B cell (primary cell): ENCODE results near the gene BMPER. TPM values are rescaled to one million over a fixed set of nuclear protein-coding genes. Genes with fewer than 3 reads are reported as not detected.

Experiments
- ATAC-seq: fragments of 200-7000 bp; cut with Tn5 transposase; one replicate; pipeline ENCODE4 v1.10.0; 2021; ENCODE audit warnings: low read depth, mild to moderate bottlenecking, moderate number of reproducible peaks, moderate library complexity
- CTCF ChIA-PET: fragments of 350-600 bp; sonication (Branson Sonifier 250); formaldehyde crosslinking; loops from one replicate; lab custom pipeline; 2021; ENCODE audit warnings: antibody characterized with exemption, inconsistent platforms; lab: Charles Lee
- POLR2A ChIA-PET: fragments of 350-600 bp; sonication (Branson Sonifier 250); formaldehyde crosslinking; loops from one replicate; lab custom pipeline; 2021; ENCODE audit warnings: antibody characterized with exemption; lab: Charles Lee
- DNase-seq: peaks from one replicate; pipeline ENCODE4 v3.0.0; 2013
- H2AFZ ChIP-seq: 2 replicates; pipeline ENCODE4 v1.6.1; 2012; ENCODE audit warnings: mild to moderate bottlenecking, low read depth, low read length; ENCODE audit not compliant: insufficient read depth, poor library complexity, severe bottlenecking
- H3K27ac ChIP-seq, 2 donors: 1 replicate in 1 of 2; 2 replicates in 1 of 2; pipeline ENCODE4 v1.5.1; 2012 to 2013; ENCODE audit warnings: low read length in 2 of 2, mild to moderate bottlenecking in 2 of 2, moderate library complexity in 1 of 2
- H3K27me3 ChIP-seq, 4 experiments: fragments of 200-600 bp in 1 of 4; sonication (generic) in 1 of 4; replicated peaks in 1 of 4; 1 replicate in 2 of 4; 2 replicates in 2 of 4; pipeline versions ENCODE4 v1.6.1 to v1.7.0; 2013 to 2016; ENCODE audit warnings: low read length in 3 of 4, mild to moderate bottlenecking in 2 of 4, mixed read lengths in 1 of 4, moderate library complexity in 1 of 4; ENCODE audit not compliant: insufficient read depth in 4 of 4, control insufficient read depth in 3 of 4; ENCODE audit errors: control extremely low read depth in 1 of 4
- H3K36me3 ChIP-seq, 2 experiments: replicated peaks in 1 of 2; 1 replicate in 1 of 2; 2 replicates in 1 of 2; pipeline versions ENCODE4 v1.6.1 to v1.7.1; 2013; ENCODE audit warnings: low read length in 1 of 2; ENCODE audit not compliant: insufficient read depth in 2 of 2, control insufficient read depth in 1 of 2; ENCODE audit errors: control extremely low read depth in 1 of 2, extremely low read depth in 1 of 2
- H3K4me1 ChIP-seq, 2 donors: fragments of 200-600 bp in 1 of 2; sonication (generic) in 1 of 2; 1 replicate in 1 of 2; 2 replicates in 1 of 2; pipeline versions ENCODE4 v1.5.1 to v1.6.1; 2013 to 2017; ENCODE audit warnings: low read length in 2 of 2; ENCODE audit not compliant: control insufficient read depth in 2 of 2, insufficient read depth in 2 of 2
- H3K4me2 ChIP-seq: replicated peaks from 2 replicates; pipeline ENCODE3; 2012; ENCODE audit warnings: mild to moderate bottlenecking, low read depth, low read length; ENCODE audit not compliant: poor library complexity, severe bottlenecking
- H3K4me3 ChIP-seq, 5 experiments: fragments of 200-600 bp in 1 of 5; sonication (generic) in 1 of 5; 1 replicate in 3 of 5; 2 replicates in 2 of 5; pipeline versions ENCODE4 v1.5.1 to v1.7.0; 2011 to 2016; ENCODE audit warnings: low read length in 4 of 5, mild to moderate bottlenecking in 4 of 5, low read depth in 2 of 5, control low read depth in 1 of 5, moderate library complexity in 1 of 5; ENCODE audit not compliant: insufficient read depth in 1 of 5; ENCODE audit errors: control extremely low read depth in 1 of 5, extremely low read depth in 1 of 5
- H3K79me2 ChIP-seq: fragments of 200-600 bp; sonication (generic); one replicate; pipeline ENCODE4 v1.6.0; 2016; ENCODE audit warnings: low read length; ENCODE audit not compliant: control insufficient read depth, insufficient read depth
- H3K9ac ChIP-seq: fragments of 200-600 bp; sonication (generic); 2 replicates; pipeline ENCODE4 v1.6.1; 2017; ENCODE audit warnings: mild to moderate bottlenecking, low read length, moderate library complexity
- H3K9me3 ChIP-seq, 3 donors: one replicate each; pipeline versions ENCODE4 v1.6.1 to v1.7.1; 2013; ENCODE audit warnings: low read length in 2 of 3; ENCODE audit not compliant: control insufficient read depth in 2 of 3, insufficient read depth in 1 of 3; ENCODE audit errors: control extremely low read depth in 1 of 3
- H4K20me1 ChIP-seq: 2 replicates; pipeline ENCODE4 v1.6.0; 2012; ENCODE audit warnings: mild to moderate bottlenecking, low read length; ENCODE audit not compliant: insufficient read depth, control insufficient read depth, poor library complexity, severe bottlenecking
- H3K27ac Mint-ChIP-seq: one replicate; pipeline ENCODE4 v1.8.0; 2021; ENCODE audit warnings: mixed read lengths
- H3K27me3 Mint-ChIP-seq: one replicate; pipeline ENCODE4 v1.8.0; 2021; ENCODE audit warnings: mixed read lengths
- H3K4me1 Mint-ChIP-seq: one replicate; pipeline ENCODE4 v1.8.0; 2021; ENCODE audit warnings: mixed read lengths
- H3K4me3 Mint-ChIP-seq: one replicate; pipeline ENCODE4 v1.8.0; 2021; ENCODE audit warnings: mixed read lengths
- H3K9me3 Mint-ChIP-seq: one replicate; pipeline ENCODE4 v1.8.0; 2022; ENCODE audit warnings: mixed read lengths; ENCODE audit not compliant: insufficient read depth
- CTCF ChIP-seq: fragments of 200-600 bp; IDR thresholded peaks from one replicate; pipeline ENCODE4 v1.8.0; 2022; ENCODE audit warnings: antibody characterized with exemption, mild to moderate bottlenecking
- EZH2 ChIP-seq: IDR thresholded peaks from 2 replicates; pipeline ENCODE4 v1.6.1; 2012; ENCODE audit warnings: borderline replicate concordance, low read depth, mild to moderate bottlenecking, moderate library complexity, low read length; ENCODE audit not compliant: insufficient read depth, poor library complexity, severe bottlenecking
- WGBS: methylation state at CpG from one replicate; pipeline ENCODE4 v1.1.5; 2013; ENCODE audit warnings: missing lambda C conversion rate; ENCODE audit not compliant: insufficient coverage; 5-methylcytosine and 5-hydroxymethylcytosine counted together
- intact Hi-C: fragments of 100-400 bp; cut with micrococcal nuclease; formaldehyde crosslinking; loops from one replicate; pipeline ENCODE4 v1.10.0; 2022
- polyA plus RNA-seq: library from polyadenylated mRNA; depleted of rRNA; stranded (reverse); fragments of >200 nt; gene quantifications from 2 replicates; pipeline ENCODE4 v1.2.3, GENCODE V29; 2012
- total RNA-seq, 2 donors: library from RNA; stranded (reverse); fragments of 120-200 nt in 1 of 2; gene quantifications; 1 replicate in 1 of 2; 2 replicates in 1 of 2; pipeline versions ENCODE4 v1.2.3 to v1.2.4, GENCODE V29; 2013 to 2022

BMPER gene
- total and polyA plus RNA-seq, 2 donors (not counting 1 experiment from before 2014, with no cell fraction given) = not detected

- H3K4me2 ChIP-seq = no peak overlapping the region
- no peak for DNase-seq
- no peak overlapping the region for H3K27ac ChIP-seq
- CTCF ChIA-PET = interaction anchor here (0.9 to 1.2 kb wide), 2 partner anchors 47 to 699 kb away, joined by 3 read pairs; no protein-coding TSS in a partner anchor
- POLR2A ChIA-PET = no interaction called here
- H3K9me3 ChIP-seq = no peaks in the 10 kb centered on the region
- H3K4me1 Mint-ChIP-seq = no peaks in the 10 kb centered on the region
- no peak overlapping the region for H3K4me3 ChIP-seq
- TF ChIP-seq CTCF (no peak), EZH2 (no peak)
- H3K4me3 Mint-ChIP-seq = no peak overlapping the region
- H3K36me3 ChIP-seq = no peaks in the 10 kb centered on the region
- H3K27me3 Mint-ChIP-seq = peaks cover 24% of the 10 kb centered on the region
- intact Hi-C loops = no loop called here
- no peak overlapping the region for H2AFZ ChIP-seq
- no peak for ATAC-seq
- no peak overlapping the region for H3K27ac Mint-ChIP-seq
- H3K9ac ChIP-seq = no peak overlapping the region
- no peaks in the 10 kb centered on the region for H3K79me2 ChIP-seq
- no peaks in the 10 kb centered on the region for H3K27me3 ChIP-seq
- no peaks in the 10 kb centered on the region for H4K20me1 ChIP-seq
- no peaks in the 10 kb centered on the region for H3K4me1 ChIP-seq
- no peaks in the 10 kb centered on the region for H3K9me3 Mint-ChIP-seq
- 76% methylated on average over 2 of the region's 4 CpGs for WGBS
These were observed 19.8 kb upstream of the BMPER start for GRCh38 chr7:33885290-33886148.

- ChIA-PET CTCF (interaction anchor here (0.9 kb wide), 1 partner anchor 700 kb away, joined by 3 read pairs; no protein-coding TSS in a partner anchor), POLR2A (no interaction called here)
- Histone ChIP-seq H4K20me1 (no peaks in the 10 kb centered on the region), H3K4me3 (no peak overlapping the region), H3K79me2 (no peaks in the 10 kb centered on the region), H3K4me1 (no peaks in the 10 kb centered on the region), H3K27me3 (no peaks in the 10 kb centered on the region), H3K9me3 (no peaks in the 10 kb centered on the region), H3K36me3 (no peaks in the 10 kb centered on the region), H3K4me2 (no peak overlapping the region), H3K27ac (no peak overlapping the region), H2AFZ (no peak overlapping the region), H3K9ac (no peak overlapping the region)
- Mint-ChIP-seq H3K4me1 (no peaks in the 10 kb centered on the region), H3K4me3 (no peak overlapping the region), H3K9me3 (no peaks in the 10 kb centered on the region), H3K27me3 (peaks cover 22% of the 10 kb centered on the region), H3K27ac (no peak overlapping the region)
- ATAC-seq (no peak), DNase-seq (no peak)
- intact Hi-C loops = no loop called here
- WGBS = 75% methylated on average over 1 of the region's 5 CpGs
- TF ChIP-seq EZH2 = no peak
- no peak for TF ChIP-seq CTCF
These were observed 19.2 kb upstream of the BMPER start for GRCh38 chr7:33886149-33886623.
